ENCODE data around the gene TBC1D8.

Gene TBC1D8

DNA sequence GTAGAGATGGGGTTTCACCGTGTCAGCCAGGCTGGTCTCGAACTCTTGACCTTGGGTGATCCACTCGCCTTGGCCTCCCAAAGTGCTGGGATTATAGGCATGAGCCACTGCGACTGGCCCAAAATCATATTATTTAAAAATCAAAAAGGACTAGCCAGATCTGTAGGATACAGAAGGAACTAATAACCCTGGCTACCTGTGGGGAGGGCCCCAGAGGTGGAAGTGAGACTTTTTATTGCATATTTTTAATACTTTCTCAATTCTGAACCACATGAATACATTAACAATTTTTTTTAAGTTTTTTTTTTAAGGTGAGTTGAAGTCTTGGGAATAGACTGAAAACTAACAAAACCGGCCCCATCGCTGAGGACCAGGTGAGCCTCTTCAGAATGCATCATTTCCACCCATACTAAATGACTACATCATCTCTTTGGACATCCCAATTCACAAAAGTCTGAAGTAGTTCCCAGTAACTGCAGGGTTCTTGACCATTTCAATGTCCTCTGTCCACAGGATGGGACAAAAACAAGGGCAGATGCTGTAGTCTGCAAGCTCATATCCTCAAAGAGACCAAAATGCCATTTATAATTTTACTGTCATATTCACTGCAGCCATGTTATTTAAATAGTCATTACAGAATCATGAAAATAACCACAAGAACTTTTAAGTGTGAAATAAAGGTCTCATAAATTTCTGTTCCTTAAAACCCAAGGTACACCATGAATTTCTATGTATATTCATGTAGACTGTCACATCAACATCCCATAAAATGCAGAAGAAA, 127.7 kb downstream of the TBC1D8 start:
- DNase-seq, result no peak

DNA sequence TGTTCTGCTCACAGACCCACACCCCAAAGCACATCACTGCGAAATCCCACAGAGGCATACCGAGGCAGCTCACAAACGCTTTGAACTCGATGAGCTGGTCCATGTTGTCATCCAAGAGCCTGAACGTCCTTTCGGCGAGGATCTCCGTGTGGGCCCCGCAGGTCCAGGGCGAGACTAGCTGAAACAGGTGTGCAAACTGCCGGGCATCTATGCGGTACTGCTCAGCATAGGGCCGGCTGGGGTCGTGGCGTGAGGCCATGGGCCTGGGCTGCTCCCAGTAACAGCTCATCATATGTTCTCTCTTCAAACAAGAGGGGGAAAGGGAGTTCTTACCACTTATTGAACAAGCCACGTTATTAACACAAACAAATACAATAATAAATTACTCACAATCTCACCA, 129.0 kb downstream of the TBC1D8 start:
- no peak for DNase-seq

DNA sequence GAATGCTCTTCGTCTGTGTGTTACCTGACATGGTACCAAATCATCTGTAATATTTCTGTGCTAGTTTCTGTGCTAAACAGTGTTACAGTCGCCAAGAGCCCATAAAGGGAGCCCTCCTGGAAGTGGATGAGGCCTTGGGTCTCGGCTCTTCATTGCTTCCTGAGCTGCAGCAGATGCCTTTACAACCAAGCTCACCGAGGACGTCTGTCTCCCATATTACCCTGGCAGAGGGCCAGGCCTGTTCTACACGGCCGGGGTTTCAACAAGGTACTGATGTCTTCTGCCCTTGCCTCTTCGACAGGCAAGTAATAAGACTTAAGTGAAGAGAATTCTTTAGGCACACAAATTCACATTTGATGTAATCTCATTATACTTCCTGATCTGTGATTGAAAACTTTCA, 132.2 kb downstream of the TBC1D8 start:
- no peak for DNase-seq

DNA sequence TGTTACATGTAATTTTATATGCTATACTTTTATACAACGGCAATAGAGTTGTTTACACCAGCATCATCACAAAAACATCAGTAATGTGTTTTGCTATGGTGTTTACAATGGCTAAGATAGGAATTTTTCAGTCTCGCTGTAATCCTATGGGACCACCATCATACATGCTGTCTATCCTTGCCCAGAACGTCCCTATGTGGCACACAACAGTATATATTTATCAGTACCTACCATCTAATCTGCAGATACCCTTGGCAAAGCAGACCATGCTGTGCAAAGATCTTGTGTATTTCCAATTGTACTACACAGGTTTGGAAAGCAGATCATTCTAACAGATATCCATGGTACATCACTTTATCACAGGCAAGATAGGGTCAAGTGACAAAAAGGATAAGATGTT, 133.8 kb downstream of the TBC1D8 start:
- DNase-seq, result no peak

DNA sequence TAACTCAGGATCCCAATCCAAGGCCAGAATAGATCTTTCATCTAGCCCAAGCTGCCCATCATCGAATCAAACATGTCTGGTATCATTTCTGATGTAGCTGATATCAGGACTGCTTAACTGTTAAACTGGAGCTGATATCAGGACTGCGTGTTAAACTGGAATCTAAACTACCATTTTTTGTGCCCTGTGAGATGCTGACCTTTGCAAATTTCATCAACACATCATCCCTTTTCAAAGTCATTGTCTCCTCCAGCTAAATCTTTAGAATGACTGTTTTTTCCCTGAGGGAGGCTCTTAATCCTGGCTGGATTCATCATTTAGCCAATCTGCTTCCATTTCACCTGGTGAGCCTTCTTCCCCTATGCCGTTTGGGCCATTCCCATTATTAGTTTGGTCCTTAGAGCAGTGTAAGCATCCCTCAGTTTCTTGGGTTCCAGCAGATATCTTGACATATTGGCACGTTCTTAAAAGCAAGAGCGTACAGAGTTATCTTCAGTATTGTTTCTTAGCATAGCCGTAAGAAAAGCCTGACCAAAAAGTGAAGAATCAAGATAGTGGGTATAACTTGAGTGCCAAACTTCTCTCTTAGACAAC, 136.8 kb downstream of the TBC1D8 start:
- DNase-seq, result no peak

DNA sequence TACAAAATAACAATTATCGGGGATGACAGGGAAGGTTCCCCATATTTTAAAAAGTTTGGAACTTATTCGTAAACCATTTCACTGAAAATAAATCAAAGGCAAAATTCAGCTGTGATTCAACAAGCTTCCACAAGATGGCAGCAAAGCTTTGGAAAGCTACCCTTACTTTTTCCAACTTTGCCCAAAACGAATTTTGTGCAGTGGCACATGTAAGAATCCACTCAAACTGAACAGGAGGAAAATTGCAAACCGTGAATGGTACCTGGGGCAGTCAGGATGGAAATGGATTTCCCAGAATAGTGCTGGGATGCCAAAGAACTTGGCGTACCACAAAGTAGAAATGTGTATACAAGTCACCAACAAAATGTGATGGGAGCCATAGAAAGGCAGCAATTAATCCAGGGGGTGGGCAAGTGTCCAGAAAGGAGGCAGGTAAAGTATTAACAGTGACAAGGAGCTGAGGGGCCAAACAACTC, 138.4 kb downstream of the TBC1D8 start:
- peak; percentile 19 for DNase-seq

DNA sequence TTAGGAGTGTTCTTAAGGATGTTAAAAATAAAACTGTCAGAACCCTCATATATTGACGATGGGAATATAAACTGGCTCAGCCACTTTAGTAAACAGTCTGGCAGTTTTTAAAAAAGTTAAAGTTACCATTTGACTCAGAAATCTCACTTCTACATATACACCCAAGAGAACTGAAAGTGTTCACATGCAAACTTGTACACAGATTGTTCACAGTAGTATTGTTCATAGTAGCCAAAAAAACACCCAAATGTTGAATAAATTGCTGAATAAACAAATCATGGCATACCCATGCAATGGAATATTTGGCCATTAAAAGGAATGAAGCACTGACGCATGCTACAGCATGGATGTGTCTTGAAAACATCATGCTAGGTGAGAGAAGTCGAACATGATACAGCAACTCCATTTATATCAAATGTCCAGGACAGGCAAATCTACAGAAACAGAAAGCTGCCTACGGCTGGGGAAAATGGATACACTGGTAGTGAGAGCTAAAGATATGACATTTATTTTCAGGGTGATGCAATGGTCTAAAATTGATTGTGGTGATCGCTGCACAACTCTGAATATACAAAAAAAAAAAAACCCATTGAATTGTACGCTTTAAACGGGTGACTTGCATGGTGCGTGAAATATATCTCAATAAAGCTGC, 139.0 kb downstream of the TBC1D8 start:
- DNase-seq, result no peak

DNA sequence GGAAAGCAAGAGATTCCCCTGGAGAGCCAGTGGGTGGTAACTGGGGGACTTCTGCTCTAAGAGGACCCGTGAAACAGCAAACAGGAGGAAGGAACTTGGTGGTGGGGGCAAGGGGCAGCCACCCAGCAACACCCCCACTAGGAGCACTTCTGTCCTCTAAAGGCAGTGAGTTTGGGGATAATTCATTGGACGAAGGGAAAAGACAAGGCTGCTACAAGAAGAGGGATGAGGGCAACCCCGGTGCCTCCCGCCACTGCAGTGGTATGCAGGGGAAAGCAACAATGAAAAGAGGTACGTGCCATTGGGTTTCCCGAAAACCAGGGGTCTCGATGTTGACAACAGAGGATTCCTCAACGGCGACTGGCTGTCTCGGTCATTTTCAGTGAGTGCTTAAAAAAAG, 140.0 kb downstream of the TBC1D8 start:
- no peak for DNase-seq

DNA sequence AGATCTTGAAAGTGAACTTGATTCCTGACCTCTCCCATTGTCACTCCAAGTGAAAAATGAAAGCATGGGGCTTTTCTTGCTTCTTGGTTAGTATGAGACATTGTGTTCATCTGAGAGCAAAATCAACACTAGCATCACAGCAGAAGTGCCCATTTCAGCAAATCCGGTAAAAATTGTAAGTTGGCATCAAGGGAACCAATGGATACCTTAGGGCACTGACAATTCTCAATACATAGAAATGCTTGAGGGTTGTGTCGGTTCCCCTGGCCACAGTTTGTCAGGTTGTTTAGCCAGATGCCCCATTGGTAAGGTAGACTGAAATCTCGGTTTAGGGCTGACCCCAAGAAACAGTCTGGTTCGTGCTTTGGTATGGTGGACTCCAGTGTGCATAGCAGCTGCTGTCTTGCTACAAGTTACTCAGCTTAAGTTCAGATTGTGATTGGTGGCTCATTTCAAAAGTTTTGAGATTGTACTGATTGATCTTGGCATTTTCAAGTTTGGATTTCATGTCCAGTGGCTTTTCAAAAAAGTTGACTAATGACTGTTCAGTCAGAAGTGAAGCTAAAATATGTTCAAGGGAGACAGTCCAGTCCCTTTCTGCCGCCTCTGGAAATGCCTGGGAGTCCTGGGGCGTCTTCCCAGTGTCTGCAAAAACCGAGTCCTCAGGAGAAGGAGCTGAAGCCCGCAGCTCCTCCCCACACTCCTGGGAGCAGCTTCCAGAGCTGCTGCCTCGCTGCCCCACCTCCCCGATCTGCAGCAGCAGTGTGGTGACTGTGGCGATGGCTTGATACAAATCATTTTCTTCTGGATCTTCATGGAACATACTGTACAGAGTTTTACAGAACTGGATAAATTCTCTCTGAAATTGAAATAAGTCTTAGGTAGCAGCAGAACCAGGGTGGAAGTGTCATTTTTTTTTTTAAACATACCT, 143.5 kb downstream of the TBC1D8 start:
- no peak for DNase-seq

DNA sequence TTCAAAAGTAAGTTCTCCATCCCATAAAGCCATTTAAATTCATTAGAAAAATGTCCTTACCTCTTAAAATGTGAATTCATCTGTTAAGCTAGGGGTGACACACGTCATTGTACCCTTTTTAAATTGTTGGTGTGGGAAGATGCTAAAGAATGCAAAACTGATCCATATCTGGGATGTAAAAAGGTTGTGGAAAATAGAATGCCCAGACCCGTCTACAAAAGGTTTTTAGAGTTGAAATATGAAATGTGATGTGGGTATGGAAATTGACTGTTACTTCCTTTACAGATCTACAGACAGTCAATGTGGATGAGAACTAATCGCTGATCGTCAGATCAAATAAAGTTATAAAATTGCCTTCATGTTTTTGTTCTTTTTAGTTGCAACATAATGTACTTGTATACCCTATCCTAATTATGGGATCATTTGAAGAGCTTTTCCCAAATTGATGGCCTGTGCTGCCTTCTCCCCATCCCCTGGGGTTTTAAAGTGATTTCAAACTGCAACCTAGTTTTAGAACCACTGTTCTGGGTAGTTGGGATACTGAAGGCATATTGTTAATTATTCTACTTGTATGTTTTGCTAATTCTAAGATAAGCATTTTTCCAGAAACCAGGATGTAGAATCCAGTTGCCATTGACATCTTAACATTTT, 145.0 kb downstream of the TBC1D8 start:
- no peak for DNase-seq

DNA sequence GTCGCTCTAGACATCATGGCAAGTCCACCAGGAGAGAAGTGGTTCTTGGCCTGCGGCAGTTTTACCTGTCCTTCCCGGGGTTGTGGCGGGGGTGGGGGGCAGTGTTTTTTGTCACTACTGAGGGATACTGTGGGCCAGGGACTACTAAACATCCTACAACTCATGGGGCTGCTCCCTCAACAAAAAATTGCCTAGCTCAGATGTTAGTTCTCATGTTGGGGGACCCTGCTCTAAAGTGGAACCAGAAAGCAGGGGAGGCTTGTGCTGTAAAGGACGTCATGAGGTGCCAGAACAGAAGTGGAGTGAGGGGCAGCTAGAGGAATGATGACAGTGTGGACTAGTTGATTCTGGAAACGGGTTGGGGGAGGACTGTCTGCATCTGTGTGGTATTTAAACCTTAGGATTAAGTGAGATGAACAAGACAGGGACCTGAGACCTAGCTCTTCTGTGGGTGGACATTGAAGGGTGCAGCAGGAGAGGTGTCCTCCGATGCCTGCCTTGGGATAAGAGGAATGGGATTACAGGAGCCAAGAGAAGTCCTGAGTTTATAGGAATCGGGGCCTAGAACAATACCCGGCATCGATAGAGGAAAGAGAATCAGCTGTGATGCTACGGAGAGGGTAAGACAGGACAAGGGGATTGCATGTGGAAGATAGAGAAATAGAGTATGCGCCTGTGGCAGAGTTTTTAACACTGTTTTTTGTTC, 146.4 kb downstream of the TBC1D8 start:
- no peak for DNase-seq

DNA sequence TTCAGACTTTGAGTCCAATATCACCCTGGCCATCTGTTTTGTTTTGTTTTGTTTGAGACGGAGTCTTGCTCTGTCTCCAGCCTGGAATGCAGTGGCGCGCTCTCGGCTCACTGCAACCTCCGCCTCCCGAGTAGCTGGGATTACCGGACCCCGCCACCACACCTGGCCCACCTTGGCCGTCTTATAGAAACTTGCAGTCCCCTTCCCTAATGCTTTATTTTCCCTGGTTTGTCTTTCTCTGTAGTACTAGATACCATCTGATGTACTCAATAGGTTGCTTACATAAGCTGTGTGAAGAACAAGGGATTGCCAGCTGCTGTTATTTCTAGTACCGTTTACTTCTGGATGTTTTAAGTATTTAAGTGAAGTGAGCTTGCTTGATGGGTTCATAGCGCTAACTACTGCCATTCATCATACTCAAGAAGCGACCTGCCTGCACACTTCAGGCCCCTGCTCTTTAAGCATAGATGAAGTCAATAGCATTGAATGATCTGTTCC, 147.9 kb downstream of the TBC1D8 start:
- DNase-seq, result no peak

DNA sequence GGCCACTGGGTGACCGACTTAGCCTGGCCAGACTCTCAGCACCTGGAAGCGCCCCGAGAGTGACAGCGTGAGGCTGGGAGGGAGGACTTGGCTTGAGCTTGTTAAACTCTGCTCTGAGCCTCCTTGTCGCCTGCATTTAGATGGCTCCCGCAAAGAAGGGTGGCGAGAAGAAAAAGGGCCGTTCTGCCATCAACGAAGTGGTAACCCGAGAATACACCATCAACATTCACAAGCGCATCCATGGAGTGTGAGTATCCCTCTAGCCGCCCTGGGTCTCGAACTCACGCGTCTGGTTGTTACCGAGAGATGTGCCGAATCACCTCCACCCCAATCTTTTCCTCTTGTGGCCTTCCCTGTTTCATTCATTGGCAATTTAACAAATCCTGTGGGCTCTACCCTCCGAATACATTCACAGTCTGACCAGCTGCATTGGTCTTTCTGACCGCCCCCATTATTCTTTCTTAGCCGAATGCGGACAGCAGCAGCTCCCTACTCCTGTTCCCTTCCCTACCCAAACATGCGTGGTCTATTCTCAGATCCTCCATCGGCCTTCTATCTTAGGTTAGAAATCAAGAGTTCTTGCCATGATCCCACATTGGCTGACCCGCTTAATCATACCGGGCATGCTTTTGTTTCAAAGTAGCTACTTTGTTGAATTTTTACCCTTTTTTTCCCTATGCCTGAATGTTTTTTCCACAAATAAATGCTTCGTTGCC, 148.5 kb downstream of the TBC1D8 start:
- DNase-seq, result no peak

DNA sequence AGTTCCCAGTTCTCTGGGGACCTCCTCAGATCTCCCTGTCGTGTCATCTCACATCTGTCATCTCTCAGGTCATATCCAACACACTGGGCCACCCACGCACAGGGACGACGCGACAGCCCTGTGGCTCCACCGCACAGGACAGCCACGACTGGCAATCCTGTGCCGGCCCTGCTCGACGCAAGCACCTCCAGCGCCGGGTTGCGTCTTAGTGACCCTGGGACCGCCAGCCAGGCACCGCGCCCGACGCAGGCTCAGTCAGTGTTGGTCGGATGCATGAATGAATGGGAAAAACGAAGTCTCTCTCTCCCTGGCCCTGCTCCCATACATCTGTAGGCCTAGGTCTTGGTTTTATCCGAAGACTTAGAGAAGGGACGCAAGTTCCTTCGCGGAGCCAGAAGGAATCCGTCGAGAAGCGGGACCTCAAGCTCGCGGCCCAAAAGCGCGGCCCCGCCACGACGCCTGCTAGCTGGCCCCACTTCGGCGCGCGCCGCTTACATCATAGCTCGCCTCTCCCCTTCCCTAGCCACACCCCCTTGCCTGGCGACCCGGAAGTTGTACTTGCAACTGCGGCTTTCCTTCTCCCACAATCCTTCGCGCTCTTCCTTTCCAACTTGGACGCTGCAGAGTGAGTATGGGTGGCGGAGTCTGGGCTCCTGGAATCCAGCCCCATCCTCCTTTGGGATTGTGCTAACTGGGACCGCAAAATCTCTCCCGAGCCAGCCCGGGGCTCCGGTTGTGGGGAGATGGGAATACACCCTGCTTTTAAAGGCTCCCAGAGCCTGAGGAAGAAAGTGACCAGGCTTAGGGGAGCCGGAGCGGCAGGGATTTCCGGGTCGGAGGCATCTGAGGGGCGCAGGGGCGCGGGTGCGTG, 149.3 kb downstream of the TBC1D8 start, which contains the start of gene RPL31:
RPL31 (plus strand) TSS at position 599 of the 871 bp plus-strand sequence. CDS start 413 bp downstream, outside the sequence.
- peak; percentile 88 for DNase-seq

DNA sequence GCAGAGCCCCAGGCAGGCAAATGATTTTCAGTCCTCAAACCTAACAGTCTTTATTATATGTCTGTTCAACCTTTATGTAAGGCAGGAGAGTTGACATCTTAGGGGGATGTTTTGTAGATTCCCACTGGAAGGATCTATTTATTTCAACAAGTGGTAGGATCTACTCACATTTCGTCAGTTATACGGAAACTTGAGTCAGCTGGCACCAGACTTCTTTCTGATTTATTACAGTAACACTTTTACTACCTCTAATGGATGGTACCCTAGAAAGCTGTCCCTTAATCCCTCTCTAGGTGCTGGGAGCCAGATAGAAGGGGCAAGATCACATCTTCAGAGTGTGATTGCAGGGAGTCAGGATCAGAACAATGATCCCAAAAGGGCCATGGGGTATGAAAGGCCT, 151.2 kb downstream of the TBC1D8 start:
- no peak for DNase-seq

DNA sequence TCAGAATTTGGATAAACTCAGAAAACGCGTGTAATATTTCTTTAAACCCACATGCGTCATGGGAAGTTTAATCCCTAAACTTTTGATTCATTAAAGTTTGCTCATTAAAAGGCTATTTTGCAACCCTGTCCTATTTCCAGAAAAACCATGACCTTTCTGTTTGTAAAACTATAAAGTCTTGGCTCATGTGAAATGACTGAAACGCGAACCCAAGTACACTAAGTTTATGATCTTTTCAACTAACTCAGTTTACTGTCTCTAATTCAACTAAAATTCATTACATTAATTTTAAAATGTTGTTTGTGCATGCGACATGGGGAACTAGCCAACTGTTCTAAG, 153.0 kb downstream of the TBC1D8 start:
- DNase-seq, result no peak

DNA sequence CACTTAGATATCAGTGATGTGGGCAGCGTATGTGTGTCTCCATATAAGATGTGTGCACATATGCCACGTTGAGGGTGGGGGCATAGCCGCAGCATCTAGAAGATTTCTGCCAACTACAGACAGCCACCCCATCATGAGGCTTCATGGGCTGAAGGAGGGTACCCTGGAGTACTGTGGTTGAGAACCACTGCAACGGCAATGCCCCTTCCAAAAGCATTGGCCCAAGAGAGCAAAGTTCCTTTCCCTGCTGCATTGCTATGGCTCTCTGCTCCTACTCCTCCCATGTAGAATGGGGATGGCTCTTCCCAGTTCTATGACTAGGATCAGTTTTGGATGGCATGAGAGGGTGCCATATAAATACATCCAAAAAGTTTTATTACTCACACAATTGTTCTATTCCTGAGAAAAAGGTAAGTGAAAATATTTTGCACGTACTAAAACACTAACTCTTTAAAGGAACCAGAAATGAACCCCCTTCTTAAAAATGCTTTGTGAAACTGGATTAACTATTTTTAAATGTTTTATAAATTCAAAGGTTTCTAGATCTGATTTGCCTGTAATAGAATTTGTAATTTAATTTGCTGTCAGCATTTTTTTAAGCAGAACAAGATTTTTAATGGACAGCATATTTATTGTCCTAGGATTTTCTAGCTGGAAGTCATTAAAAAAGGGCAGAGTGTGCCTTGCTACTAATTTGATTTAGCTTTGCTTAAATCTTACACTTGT, 153.5 kb downstream of the TBC1D8 start:
- DNase-seq, result no peak

DNA sequence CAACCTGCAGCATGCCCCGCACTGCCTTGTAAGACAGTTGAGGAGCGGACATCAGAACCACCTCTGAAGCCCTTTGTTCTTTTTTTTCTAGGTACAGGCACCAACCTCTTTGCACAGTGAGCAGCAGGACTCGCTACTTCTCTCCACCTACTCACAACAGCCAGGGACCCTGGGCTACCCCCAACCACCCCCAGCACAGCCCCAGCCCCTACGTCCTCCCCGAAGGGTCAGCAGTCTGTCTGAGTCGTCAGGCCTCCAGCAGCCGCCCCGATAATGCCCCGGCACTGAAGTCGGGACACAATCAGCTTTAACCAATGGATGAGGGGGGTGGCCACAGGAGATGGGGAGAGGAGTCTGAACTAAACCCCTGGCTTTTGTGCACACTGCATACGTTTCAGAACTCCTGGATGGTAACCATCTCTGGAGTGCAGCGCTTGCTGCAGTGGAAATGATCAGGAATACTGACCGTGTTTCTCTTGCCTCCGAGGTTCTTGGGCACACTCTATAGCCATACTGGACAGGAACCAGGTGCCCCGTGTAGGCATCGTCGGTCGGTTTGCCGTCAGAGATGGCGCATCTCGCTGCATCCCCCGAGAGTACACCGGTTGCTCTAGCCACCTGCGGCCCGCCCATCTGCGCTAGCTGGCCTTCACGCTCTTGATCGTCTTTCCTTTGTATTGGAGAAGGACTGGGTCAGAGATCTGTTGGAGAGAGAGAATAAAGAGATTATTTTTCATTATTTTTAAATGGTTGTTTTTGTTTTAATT, 155.7 kb downstream of the TBC1D8 start:
- DNase-seq, result no peak

Measured in KG1 (cell line).